ENCODE results near the gene PIP5K1B. TPM values are rescaled to one million over a fixed set of nuclear protein-coding genes. Genes with fewer than 3 reads are reported as not detected.

Gene PIP5K1B
- total and polyA plus RNA-seq, 2 of the 13 experiments (the other 11 are each of a cell fraction or from before 2014, with no cell fraction given), result 15.8 to 17.5 TPM

DNA sequence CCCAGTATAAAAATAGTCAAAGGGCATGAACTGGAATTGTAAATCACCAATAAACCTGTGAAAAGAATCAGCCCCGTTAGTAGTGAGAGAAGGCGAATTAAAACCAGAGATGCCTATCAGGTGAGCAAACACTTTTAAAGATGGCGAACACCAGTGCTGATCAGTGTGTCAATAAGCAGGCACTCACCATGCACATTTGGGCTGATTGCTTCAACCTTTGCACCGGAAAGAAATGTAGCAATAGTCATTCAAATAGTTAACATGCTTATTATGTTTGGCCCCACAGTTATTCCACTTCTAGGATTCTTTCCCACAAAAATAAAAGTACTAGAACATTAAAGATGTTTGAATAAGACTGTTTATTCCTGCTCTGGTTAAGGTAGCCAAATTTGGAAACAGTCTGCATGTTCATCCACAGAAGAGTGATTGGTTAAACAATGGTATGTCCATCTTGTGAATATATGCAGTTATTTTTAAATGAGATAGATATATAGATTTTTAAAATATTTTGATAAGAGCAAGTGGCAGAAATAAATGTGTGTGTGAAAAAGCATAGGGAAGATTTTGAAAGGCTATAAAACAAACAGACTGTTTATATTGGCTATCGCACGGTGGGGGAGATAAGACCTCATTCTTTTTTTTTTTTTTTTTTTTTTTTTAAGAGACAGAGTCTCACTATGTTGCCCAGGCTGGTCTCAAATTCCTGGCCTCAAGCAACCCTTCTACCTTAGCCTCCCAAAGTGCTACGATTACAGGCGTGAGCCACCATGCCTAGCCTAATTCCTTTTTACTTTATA lies 112.2 kb downstream of the PIP5K1B start (continued):
- TF ChIP-seq, protein P1, sequence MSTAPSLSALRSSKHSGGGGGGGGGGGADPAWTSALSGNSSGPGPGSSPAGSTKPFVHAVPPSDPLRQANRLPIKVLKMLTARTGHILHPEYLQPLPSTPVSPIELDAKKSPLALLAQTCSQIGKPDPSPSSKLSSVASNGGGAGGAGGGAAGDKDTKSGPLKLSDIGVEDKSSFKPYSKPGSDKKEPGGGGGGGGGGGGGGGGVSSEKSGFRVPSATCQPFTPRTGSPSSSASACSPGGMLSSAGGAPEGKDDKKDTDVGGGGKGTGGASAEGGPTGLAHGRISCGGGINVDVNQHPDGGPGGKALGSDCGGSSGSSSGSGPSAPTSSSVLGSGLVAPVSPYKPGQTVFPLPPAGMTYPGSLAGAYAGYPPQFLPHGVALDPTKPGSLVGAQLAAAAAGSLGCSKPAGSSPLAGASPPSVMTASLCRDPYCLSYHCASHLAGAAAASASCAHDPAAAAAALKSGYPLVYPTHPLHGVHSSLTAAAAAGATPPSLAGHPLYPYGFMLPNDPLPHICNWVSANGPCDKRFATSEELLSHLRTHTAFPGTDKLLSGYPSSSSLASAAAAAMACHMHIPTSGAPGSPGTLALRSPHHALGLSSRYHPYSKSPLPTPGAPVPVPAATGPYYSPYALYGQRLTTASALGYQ (CRISPR knock-in tag; IDR thresholded peaks at IDR 0.05), result no peak
- TF ChIP-seq NR2F1 (CRISPR knock-in tag; IDR thresholded peaks at IDR 0.05) (0 out of 4 replicates have a peak, but pooled peaks of 1 of the 2 experiments have one; percentile 20), ZNF121 (CRISPR knock-in tag; IDR thresholded peaks at IDR 0.05) (peak; percentile 61), DNMT1 (CRISPR knock-in tag; IDR thresholded peaks at IDR 0.05) (no peak), ZBTB3 (CRISPR knock-in tag; IDR thresholded peaks at IDR 0.05; ENCODE audit: borderline replicate concordance, low read depth) (no peak), NFRKB (IDR thresholded peaks at IDR 0.05) (no peak), THYN1 (CRISPR knock-in tag; IDR thresholded peaks at IDR 0.05; ENCODE audit: borderline replicate concordance, low read depth) (no peak), THAP11 (CRISPR knock-in tag; IDR thresholded peaks at IDR 0.05) (peak; percentile 69), GPN1 (CRISPR knock-in tag; IDR thresholded peaks at IDR 0.05; ENCODE audit: borderline replicate concordance) (no peak), MAZ (IDR thresholded peaks at IDR 0.05; ENCODE audit: borderline replicate concordance, low read depth, low read length) (no peak), MAZ (CRISPR knock-in tag; IDR thresholded peaks at IDR 0.05; ENCODE audit: low read depth) (no peak), HOXA5 (CRISPR knock-in tag; IDR thresholded peaks at IDR 0.05) (no peak), HMG20B (CRISPR knock-in tag; conservative IDR thresholded peaks at IDR 0.05) (peak; percentile 59; the same call in 1 of the 2 replicates), ETV5 (CRISPR knock-in tag; IDR thresholded peaks at IDR 0.05; ENCODE audit: borderline replicate concordance) (peak; percentile 94), HIVEP1 (CRISPR knock-in tag; IDR thresholded peaks at IDR 0.05) (no peak), HOXA7 (CRISPR knock-in tag; IDR thresholded peaks at IDR 0.05) (no peak), NCOA2 (CRISPR knock-in tag; IDR thresholded peaks at IDR 0.05) (peak; percentile 87), EZH2 (conservative IDR thresholded peaks at IDR 0.05; ENCODE audit: low read depth, low read length) (no peak), ZIK1 (CRISPR knock-in tag; IDR thresholded peaks at IDR 0.05; ENCODE audit: borderline replicate concordance, low read depth) (no peak)
- TF ChIP-seq, protein P2, sequence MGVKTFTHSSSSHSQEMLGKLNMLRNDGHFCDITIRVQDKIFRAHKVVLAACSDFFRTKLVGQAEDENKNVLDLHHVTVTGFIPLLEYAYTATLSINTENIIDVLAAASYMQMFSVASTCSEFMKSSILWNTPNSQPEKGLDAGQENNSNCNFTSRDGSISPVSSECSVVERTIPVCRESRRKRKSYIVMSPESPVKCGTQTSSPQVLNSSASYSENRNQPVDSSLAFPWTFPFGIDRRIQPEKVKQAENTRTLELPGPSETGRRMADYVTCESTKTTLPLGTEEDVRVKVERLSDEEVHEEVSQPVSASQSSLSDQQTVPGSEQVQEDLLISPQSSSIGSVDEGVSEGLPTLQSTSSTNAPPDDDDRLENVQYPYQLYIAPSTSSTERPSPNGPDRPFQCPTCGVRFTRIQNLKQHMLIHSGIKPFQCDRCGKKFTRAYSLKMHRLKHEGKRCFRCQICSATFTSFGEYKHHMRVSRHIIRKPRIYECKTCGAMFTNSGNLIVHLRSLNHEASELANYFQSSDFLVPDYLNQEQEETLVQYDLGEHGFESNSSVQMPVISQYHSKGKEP (CRISPR knock-in tag; IDR thresholded peaks at IDR 0.05), result no peak
- TF ChIP-seq, protein P3, sequence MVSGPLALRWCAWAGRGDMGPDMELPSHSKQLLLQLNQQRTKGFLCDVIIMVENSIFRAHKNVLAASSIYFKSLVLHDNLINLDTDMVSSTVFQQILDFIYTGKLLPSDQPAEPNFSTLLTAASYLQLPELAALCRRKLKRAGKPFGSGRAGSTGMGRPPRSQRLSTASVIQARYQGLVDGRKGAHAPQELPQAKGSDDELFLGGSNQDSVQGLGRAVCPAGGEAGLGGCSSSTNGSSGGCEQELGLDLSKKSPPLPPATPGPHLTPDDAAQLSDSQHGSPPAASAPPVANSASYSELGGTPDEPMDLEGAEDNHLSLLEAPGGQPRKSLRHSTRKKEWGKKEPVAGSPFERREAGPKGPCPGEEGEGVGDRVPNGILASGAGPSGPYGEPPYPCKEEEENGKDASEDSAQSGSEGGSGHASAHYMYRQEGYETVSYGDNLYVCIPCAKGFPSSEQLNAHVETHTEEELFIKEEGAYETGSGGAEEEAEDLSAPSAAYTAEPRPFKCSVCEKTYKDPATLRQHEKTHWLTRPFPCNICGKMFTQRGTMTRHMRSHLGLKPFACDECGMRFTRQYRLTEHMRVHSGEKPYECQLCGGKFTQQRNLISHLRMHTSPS (CRISPR knock-in tag; IDR thresholded peaks at IDR 0.05; ENCODE audit: low read depth), result no peak
- TF ChIP-seq, protein P4, sequence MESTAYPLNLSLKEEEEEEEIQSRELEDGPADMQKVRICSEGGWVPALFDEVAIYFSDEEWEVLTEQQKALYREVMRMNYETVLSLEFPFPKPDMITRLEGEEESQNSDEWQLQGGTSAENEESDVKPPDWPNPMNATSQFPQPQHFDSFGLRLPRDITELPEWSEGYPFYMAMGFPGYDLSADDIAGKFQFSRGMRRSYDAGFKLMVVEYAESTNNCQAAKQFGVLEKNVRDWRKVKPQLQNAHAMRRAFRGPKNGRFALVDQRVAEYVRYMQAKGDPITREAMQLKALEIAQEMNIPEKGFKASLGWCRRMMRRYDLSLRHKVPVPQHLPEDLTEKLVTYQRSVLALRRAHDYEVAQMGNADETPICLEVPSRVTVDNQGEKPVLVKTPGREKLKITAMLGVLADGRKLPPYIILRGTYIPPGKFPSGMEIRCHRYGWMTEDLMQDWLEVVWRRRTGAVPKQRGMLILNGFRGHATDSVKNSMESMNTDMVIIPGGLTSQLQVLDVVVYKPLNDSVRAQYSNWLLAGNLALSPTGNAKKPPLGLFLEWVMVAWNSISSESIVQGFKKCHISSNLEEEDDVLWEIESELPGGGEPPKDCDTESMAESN (CRISPR knock-in tag; conservative IDR thresholded peaks at IDR 0.05), result no peak
